ENCODE results near the gene TRIM46. TPM values are rescaled to one million over a fixed set of nuclear protein-coding genes. Genes with fewer than 3 reads are reported as not detected.
"Not testable (repeated sequence)": the region's sequence is repeated elsewhere in the genome, so short reads cannot be mapped to it uniquely, and the experiment has no call there.

The TRIM46 gene
- total RNA-seq, 1 experiment from 2014 or later, result 1.9 TPM

DNA sequence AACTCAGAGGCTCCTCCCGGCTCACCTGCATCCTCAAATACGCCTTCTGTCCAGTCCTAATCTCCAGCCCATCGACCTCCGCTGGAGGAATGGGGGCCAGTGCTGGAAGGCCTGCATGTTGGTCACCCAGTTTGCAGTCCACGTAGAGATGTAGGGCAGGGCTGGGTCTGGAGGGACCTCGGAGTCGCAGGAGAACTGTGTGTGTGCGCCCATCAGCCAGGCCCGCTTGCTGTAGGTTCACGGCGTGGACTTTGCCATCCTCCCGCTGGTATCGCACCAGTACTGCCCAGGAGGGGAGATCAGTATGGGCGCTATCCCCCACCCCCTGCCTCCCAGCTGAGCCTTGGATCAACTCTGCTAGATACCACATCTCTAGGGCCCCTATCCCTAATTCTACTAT lies 31.4 kb downstream of the TRIM46 start:
- no peak for DNase-seq (ENCODE audit: low read depth)

DNA sequence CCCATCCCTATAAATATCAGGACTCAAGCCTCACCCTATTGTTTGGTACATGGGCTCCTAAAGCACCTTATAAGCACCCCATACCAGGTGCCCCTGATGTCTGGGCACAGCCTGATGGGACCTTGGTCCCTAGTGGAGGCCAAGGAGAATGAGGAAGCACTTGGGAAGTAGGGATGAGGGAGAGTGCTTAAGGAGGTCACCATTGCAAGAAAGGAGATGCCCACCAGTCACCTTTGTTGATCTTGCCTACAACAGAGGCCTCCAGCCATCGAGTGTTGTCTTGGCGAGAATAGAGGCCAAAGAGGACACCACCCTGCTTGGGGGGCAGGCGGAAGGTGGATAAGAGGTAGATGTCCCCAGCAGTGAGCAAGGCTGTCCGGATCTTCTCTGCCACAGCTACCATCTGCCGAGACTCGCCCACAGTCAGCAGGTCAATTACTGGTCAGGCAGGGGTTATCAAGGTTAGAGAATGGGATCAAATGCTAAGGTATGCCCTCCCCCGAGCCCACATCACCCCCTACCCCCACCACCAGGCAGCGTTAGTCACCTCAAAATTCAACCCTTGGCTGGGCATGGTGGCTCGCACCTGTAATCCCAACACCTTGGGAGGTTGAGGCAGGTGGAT lies 32.4 kb downstream of the TRIM46 start:
- DNase-seq (ENCODE audit: low read depth), result no peak

DNA sequence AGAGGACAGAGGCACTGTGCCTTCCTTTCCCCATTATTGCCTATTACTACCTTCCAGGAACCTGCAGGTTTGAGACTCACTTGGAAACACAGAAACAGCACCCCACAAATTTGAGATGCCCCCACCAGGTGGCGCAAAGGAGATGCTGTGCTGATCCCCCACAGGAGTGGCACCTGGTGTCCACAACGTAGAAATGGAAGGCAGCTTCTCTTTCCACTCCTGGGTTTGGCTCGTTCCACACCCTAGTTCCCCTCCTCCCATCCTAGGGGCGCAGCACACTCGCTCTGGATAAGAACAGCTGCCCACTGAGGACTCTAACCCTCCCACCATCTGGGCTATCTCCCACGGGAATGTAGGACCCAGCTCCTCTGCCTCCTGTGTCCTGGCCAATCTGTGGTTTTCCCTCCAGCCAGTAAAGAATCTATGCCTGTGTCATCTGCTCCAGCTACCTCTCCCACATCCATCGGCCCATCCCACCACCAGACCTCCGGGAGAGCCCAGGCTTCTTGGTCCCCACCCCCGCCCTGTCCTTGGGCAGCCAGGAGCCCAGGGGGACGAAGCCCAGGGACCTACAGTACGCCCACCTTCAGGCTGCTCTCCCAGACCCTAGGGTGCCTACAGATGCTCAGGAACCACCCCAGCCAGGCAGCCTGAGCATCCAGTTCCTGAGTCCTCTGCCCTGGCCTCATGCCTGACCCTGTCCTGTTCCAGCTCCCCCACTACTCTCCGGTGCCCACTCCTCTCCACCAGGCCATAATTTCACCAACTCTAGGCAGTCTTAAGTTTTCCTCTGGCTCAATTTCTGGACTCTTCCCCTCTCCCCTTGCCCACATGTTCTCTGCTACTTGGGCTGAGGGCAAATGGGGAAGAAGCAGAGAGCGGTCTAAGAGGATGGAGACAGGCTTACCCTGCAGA lies 33.5 kb downstream of the TRIM46 start:
- peak; percentile 80 for DNase-seq (ENCODE audit: low read depth)

DNA sequence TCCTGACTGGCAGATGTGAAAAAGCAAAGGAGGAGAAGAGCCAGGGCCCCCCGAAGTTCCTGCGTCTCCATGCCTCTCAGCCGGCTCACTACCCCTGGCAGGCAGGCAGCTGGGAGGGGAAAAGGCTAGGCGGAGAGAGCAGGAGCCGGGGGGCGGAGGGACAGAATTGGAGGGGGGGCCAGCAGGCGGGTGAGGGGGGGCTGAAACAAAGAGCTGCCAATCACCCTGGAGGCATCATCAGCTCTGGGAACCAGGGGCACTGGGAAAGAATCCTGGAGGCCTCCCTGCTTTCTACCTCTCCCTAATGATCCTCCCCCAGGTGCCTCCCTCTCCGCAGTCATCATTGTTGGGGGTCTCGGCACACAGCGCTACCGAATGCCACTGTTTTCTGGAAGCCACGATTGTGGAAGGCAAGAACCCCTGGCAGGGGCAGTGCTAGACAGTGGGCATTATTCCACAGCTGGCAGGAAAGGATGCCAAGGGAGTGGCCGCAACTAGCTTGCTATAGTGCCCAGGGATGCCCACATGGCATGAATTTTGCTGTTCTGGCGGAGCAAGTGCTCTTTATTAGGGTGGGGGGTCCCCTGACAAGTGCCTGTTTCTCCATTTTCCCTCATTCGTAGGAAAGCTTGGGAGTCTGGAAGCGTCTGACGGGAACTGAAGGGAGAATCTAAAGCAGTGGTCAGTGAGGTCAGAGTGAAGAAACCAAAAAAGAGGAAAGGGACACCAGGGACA lies 34.3 kb downstream of the TRIM46 start, which contains the start of gene THBS3:
Gene THBS3 (minus strand): TSS at position 92 of the 735 bp plus-strand sequence. CDS start 21 bp downstream, at position 71.
- peak; percentile 38 for DNase-seq (ENCODE audit: low read depth)

DNA sequence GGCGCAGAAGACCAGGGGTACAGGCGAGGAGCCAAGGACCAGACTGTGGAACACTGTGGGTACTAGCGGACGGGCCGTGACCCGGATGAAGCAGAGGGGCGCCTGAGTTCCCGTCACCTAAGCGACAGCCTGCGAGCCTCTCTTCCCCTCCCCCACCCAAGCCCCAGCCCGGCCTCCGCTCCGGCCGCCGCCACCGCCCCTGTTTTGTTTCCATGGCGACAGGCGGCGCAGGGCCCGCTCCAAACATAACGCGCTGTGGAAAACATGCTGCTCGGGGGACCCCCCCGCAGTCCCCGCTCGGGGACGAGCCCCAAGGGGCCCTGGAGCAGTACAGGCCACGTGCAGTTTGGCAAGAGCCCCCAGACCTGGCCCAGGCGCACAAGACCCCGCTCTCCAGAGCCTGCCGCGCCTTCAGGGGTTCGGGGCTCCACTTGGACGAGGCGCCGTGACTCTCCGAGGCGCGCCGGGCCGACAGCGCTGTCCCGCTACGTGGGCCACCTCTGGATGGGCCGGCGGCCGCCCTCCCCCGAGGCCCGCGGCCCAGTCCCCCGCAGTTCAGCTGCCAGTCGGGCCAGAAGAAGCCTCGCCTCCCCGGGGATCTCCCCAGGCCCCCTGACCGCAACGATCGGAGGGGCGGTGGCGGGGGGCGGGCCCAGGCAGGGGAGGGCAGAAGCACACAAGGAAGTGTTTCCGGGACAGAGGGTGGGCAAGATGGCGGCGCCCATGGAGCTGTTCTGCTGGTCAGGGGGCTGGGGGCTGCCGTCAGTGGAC lies 35.1 kb downstream of the TRIM46 start, which contains the start of gene MTX1:
Gene MTX1 (plus strand): TSS at position 155 of the 771 bp plus-strand sequence. CDS start 110 bp downstream, at position 265.
- peak; percentile 92 for DNase-seq (ENCODE audit: low read depth)

DNA sequence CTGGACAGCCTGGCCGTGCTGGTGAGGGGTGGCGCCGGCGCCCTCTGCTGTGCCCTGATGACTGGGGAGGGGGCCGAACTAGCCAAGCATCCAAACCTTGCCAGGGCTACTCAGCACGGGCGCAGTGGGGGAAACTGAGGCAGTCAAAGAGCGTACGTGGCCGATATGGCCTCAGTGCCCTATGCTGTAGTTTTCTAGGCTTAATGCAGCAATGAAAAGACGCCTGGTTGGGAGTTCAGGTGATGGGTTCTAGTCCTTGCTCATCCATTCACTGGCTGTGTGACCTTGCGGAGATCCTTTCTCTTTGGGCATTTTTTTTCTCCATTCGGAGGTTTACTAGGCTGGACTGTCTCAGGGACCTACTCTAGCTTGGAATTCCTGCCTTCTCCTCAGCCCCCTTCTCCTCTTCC lies 35.7 kb downstream of the TRIM46 start:
- no peak for DNase-seq (ENCODE audit: low read depth)

DNA sequence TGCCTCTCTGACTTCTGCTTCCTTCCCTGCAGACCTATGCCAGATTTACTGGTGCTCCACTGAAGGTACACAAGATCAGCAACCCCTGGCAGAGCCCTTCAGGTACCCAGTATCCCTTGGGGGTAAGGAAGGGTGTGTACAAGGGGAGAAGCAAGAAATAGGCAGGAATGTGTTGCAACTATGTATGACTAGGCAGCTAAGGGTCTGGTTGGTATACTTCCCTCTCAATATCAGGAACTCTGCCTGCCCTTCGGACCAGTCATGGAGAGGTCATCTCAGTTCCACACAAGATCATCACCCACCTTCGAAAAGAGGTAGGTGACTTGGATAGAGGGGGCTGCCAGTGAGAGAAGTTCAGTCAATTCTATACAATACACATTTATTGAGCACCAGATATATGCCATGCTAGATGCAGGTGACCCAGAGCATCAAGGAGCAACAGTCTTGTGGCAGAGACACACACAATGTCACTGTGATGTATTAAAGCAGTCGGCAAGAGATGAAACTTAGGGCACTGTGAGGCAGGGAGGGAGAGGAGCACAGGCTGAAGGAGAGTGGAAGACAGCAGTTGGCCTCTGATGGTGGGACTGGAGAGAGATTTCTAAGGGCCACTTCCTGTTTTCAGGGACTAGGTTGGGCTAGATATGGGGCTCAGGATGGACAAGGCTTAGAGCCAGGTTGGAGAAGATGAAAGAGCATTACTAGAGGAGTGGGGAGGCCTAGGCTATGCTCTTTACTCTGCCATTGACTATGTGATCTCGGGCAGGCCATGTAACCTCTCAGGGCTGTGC lies 36.9 kb downstream of the TRIM46 start:
- DNase-seq (ENCODE audit: low read depth), result no peak

DNA sequence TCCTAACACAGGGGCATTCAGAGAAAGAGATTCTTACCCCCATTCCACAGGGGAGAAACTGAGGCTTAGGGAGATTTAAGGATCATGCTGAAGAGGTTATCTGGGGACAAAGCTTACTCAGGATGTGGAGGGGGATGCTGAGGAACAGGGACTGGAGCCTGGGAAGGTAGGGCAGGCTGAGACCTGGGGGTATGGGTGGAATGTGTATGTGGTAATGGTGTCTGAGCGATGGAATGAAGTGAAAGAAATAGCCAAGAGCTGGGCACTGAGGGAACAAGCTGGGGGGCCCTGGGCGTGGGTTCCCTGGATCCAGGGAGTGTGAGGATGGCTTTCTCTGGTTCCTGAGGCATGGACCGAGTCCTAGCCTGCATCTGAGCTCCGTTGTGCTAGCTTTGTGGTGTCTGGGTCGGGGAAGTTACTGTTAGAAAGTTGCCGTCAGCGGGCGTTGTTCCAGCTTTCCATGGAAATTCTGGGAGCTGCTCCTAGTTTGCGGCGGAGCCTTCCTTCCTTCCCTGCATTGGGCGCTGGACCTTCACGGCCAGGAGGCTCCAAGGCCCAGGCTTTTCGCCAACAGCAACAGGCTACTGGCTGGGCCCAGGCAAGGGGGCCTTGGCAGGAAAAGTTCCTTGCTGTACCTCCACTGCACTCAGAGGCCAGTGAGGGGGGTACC lies 37.9 kb downstream of the TRIM46 start:
- not testable (repeated sequence) for DNase-seq (ENCODE audit: low read depth)

DNA sequence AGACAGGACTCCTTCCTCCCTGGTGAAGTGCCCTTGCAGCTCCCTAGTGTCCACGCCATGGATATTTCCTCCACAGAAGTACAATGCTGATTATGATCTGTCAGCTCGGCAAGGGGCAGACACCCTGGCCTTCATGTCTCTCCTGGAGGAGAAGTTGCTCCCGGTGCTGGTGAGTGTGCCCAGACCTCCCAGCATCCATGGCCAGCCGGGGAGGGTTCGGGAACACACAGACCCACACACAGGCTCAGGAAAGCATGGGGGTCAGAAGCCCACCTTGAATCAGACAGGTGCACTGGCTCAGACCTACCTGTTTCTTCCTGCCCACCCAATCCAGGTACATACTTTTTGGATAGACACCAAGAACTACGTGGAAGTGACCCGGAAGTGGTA lies 38.4 kb downstream of the TRIM46 start:
- not testable (repeated sequence) for DNase-seq (ENCODE audit: low read depth)

DNA sequence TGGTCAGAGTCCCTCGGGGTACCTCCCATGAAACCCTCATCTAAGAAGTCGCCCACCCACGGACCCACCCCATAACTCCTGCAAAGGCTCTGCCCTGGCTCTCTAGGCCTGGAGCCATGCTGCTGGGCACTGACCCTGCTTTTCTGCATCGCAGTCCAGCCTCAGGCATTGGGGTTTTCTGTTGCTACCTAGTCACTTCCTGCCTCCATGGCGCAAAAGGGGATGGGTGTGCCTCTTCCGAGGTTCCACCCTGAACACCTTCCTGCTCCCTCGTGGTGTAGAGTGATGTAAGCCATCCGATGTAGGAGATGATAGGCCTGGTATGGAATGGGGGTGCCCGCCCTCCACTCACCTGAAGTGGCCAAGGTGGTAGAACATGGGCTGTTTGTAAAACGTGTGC lies 41.1 kb downstream of the TRIM46 start:
- not testable (repeated sequence) for DNase-seq (ENCODE audit: low read depth)

DNA sequence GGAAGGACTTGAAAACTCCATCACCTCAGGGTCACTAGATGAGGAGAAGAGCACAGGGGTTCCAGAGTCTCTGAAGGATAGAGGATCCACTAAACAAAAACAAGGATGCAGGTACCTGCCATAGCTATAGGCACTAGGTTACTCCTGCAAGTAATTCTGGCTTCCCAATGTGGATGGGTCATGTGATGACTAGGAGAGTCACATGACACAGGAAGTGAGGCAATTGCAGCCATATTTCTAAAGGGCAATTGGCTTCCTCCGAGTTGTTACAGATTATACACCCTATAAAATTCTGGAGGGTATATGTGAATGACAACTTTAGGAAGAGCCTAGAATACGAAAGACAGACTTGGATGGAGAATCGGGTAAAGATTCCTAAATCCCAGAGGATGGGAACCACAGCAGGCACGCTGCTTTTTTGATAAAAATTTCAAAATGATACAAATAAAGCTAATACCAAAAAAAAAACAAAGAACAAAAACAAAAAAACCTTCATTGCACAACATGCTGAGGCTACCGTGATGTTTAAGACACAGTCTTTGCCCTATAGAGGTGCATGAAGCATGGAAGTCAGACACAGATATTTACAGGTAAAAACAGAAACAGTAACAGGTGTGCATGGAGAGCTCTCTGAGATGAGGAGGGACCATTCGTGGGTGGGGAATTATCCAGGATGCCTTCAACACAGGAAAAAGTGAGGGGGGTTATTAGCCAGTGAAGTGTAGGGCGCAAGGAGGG lies 45.4 kb downstream of the TRIM46 start:
- peak; percentile 50 for DNase-seq (ENCODE audit: low read depth)

DNA sequence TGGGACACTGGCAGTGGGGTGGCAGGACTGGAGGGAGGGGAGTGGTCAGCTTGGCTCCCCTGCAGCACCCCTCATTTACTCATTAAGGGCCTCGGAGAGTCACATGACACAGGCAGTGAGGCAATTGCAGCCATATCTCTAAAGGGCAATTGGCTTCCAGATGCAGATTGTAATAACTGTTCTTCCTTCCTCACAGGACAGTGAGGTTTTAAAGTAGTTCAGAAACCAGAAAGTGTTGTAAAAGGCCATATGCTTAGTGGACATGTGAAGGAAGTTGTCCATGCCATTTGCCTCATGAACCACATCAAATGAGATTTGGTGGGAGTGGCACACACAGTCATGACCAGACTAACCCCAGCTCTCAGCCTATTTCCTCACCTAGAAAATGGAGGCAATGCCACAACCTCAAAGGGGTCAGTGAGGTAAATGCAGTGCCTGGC lies 46.0 kb downstream of the TRIM46 start:
- no peak for DNase-seq (ENCODE audit: low read depth)

DNA sequence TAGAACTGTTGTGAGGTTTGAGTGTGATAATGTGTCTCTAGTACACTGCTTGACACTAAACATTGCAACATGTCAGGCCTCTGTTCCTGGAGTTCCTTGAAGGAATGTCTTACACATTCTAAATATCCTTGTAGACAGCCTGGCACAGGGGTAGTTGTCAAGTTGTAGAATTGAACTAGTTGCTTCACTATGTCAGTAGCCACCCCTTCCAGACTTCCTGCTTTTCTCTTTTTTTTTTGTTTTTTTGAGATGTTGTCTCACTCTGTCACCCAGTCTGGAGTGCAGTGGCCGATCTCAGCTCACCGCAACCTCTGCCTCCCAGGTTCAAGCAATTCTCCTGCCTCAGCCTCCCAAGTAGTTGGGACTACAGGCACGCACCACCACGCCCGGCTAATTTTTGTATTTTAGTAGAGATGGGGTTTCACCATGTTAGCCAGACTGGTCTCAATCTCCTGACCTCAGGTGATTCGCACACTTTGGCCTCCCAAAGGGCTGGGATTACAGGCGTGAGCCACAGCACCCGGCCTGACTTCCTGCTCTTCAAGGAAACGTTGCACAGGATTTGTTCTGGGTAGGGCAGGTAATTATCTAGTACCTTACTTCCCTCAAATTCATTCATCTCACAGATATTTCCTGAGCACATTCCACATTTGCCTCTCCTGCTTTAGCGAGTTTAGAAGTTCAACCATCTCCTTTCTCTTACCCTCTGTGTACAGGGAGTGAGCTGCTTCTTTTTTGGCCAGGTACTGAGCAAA lies 46.7 kb downstream of the TRIM46 start:
- not testable (repeated sequence) for DNase-seq (ENCODE audit: low read depth)

DNA sequence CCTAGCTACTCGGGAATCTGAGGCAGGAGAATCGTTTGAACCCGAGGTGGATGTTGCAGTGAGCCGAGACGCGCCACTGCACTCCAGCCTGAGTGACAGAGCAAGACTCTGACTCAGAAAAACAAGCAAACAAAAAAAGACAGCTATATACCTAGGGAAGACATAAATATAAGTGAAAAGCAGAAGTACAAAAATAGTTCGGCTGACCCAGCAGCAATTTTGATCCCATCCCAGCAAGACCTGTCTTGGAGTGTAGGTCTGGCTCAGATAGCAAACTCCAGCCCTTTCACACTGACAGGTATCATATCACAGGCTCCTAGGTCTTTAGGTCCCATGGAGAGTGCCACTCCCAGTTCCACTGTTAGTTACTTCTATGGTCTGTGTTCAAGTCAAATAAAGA lies 49.4 kb downstream of the TRIM46 start:
- DNase-seq (ENCODE audit: low read depth), result no peak

DNA sequence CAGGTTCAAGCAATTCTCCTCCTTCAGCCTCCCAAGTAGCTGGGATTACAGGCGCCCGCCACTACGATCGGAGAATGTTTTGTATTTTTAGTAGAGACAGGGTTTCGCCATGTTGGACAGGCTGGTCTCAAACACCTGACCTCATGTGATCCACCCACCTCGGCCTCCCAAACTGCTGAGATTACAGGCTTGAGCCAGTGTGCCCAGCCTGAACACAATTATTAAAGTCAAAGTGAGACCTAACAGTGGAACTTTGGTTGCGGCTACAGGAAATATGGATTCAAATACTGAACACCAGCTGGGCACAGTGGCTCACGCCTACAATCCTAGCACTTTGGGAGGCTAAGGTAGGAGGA lies 51.7 kb downstream of the TRIM46 start:
- not testable (repeated sequence) for DNase-seq (ENCODE audit: low read depth)

DNA sequence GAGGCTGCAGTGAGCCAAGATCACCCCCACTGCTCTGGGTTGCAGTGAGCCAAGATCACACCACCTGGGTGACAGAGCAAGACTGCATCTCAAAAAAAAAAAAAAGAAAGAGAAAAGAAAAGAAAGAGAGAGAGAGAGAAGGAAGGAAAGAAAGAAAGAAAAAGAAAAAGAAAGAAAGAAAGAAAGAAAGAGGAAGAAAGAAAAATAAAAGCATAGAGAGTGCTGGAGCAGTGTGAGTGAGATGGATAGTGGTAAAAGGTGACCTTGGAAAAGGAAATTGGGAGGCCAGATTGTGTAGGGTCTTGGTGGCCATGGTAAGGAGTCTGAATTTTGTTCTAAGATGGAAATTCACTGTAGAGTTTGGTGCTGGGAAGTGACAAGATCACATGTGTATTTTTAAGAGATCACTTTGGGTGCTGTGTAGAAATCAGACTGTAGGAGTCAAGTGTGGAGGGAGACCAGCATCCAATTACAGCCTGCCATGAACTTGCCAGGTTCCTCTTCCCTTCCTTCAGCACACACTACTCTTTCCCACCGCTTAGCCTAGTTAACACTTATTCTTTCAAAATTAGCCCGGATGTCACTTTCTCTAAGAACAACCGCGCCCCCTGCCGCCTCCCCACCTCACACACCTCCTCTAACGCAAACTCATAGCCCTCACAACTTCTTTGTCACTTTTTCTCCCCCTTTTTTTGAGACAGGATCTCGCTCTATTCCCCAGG lies 52.7 kb downstream of the TRIM46 start:
- peak; percentile 85 for DNase-seq (ENCODE audit: low read depth)

DNA sequence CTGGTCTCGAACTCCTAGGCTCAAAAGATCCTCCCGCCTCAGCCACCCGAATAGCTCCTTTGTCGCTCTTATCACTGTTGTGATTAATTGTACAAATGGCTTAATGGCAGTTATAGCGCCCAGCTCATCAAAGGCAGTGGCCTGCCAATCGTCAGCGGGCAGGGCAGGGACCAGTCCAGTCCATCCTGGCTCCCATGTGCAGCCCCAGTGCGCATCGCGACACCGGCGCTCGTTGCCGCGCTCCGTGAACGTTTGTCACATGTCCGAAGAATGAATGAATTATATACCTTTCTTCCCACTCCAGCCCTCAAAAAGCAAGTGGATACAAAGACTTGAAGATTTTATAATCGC lies 53.2 kb downstream of the TRIM46 start:
- peak; percentile 77 for DNase-seq (ENCODE audit: low read depth)
